Measurements from ENCODE around the gene LRRC56. TPM values are rescaled to one million over a fixed set of nuclear protein-coding genes. Genes with fewer than 3 reads are reported as not detected.

The LRRC56 gene
- total and polyA plus RNA-seq, 2 experiments from 2014 or later, result 0.40 to 1.6 TPM

GRCh38 chr11:501001-501682 lies 36.2 kb upstream of the LRRC56 start:
- Histone ChIP-seq H2AFZ (no peak overlapping the region), H3K9me2 (replicated peaks; ENCODE audit: insufficient read depth) (no peaks in the 10 kb centered on the region), H4K20me1 (ENCODE audit: insufficient read depth, poor library complexity, severe bottlenecking) (peaks cover 12% of the 10 kb centered on the region), H3K27ac (no peak overlapping the region), H3K9me3 (ENCODE audit: low read depth) (no peaks in the 10 kb centered on the region), H3K4me3 (no peak overlapping the region), H3K79me2 (peaks cover 46% of the 10 kb centered on the region), H3K4me2 (no peak overlapping the region), H3K27me3 (no peaks in the 10 kb centered on the region), H3K36me3 (replicated peaks; ENCODE audit: insufficient read depth, low read depth) (no peaks in the 10 kb centered on the region), H3K4me1 (ENCODE audit: insufficient read depth) (peaks cover 16% of the 10 kb centered on the region)
- 98% methylated on average over 24 of the region's 24 CpGs for WGBS (ENCODE audit: low lambda C conversion rate, missing lambda C conversion rate)
- no peak for DNase-seq (ENCODE audit: low spot score)
- TF ChIP-seq EZH2 (IDR thresholded peaks at IDR 0.05; ENCODE audit: borderline replicate concordance) (no peak), CTCF (IDR thresholded peaks at IDR 0.05; ENCODE audit: poor library complexity) (no peak), EZH2phosphoT487 (IDR thresholded peaks at IDR 0.05; ENCODE audit: low read depth, severe bottlenecking, unreplicated experiment) (no peak)

DNA sequence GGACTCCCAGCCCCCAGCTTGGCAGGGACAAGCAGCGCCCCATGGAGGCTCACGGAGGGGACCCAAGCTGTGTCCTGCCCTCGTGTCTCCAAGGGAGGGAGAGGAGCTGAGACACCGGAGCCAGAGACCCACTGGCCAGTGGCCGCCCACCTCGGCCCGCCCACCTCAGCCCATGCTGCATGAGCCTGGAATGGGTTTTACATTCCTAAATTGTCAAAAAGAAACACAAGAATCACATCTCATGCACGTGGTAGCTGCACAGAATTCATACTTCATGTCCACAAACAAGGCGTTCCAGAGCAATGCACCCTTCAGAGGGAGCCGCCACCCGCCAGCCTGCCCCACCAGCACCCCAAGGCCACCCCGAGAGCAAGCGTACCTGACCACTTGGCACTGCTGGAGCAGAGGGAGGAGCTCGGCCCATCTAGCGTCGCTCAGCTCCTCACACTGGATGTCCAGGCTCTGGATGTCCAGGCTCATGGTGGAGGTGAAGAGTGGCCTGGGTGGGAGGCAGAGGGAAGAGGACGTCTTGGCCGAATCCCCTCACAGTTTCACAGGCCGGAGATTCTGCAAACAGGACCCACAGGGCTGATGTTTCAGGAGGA lies 35.5 kb upstream of the LRRC56 start:
- no peak overlapping the region for H3K4me3 ChIP-seq
- no peaks in the 10 kb centered on the region for H3K9me2 ChIP-seq (replicated peaks; ENCODE audit: insufficient read depth)
- H3K4me2 ChIP-seq, result no peak overlapping the region
- H4K20me1 ChIP-seq (ENCODE audit: insufficient read depth, poor library complexity, severe bottlenecking), result peaks cover 12% of the 10 kb centered on the region
- H3K36me3 ChIP-seq (replicated peaks; ENCODE audit: insufficient read depth, low read depth), result no peaks in the 10 kb centered on the region
- DNase-seq (ENCODE audit: low spot score), result no peak
- H3K27ac ChIP-seq, result no peak overlapping the region
- H2AFZ ChIP-seq, result no peak overlapping the region
- no peak for TF ChIP-seq CTCF (IDR thresholded peaks at IDR 0.05; ENCODE audit: poor library complexity)
- no peak for TF ChIP-seq EZH2 (IDR thresholded peaks at IDR 0.05; ENCODE audit: borderline replicate concordance)
- TF ChIP-seq EZH2phosphoT487 (IDR thresholded peaks at IDR 0.05; ENCODE audit: low read depth, severe bottlenecking, unreplicated experiment), result no peak
- H3K27me3 ChIP-seq, result no peaks in the 10 kb centered on the region
- 93% methylated on average over 19 of the region's 19 CpGs for WGBS (ENCODE audit: low lambda C conversion rate, missing lambda C conversion rate)
- H3K4me1 ChIP-seq (ENCODE audit: insufficient read depth), result peaks cover 16% of the 10 kb centered on the region
- H3K9me3 ChIP-seq (ENCODE audit: low read depth), result no peaks in the 10 kb centered on the region
- peaks cover 46% of the 10 kb centered on the region for H3K79me2 ChIP-seq

DNA sequence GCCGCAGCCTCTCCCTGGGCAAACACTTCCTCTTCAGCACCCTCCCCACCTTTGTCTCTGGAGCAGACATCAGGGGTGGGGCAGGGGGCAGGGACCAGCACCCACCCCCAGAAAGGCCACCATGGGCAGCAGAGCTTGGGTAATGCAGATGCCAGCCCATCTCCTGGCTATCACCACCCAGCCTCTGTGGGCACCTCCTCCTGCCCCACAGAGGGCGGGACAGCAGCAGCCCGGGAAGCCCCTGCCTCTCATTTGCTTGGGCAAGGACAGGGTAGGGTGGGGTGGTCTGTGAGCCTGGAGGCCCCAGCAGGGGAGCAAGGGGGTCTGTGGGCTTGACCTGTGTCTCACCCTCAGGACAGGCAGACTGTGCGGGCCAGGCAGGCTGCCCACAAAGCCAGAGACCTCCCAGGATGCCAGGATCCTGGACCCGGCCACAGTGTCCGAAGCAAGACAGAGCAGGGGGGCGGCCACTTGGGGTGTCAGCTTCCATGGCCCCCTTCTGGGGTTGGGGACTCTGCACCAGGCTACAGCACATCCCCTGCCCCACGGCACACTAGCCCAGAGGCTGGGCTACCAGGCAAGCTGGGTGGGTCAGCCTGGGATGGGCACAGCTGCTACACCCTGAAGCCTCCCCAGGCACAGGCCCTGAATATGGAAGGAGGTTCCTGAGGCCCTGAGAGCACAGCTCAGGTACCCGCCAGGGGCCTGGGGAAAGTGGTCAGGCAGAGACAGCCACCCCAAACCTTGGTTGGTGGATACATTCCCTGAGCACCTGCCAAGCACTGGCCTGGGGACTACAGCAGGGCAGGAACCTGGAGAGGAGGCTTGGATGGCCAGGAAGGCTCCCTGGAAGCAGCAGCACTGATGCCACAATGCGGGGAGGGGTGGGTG lies 34.8 kb upstream of the LRRC56 start:
- Histone ChIP-seq H3K9me3 (ENCODE audit: low read depth) (no peaks in the 10 kb centered on the region), H3K27me3 (no peaks in the 10 kb centered on the region), H3K79me2 (peaks cover 47% of the 10 kb centered on the region), H3K9me2 (replicated peaks; ENCODE audit: insufficient read depth) (no peaks in the 10 kb centered on the region), H3K4me2 (no peak overlapping the region), H4K20me1 (ENCODE audit: insufficient read depth, poor library complexity, severe bottlenecking) (peaks cover 12% of the 10 kb centered on the region), H3K27ac (no peak overlapping the region), H3K4me1 (ENCODE audit: insufficient read depth) (peaks cover 16% of the 10 kb centered on the region), H2AFZ (no peak overlapping the region), H3K4me3 (no peak overlapping the region), H3K36me3 (replicated peaks; ENCODE audit: insufficient read depth, low read depth) (no peaks in the 10 kb centered on the region)
- DNase-seq (ENCODE audit: low spot score), result no peak
- TF ChIP-seq EZH2phosphoT487 (IDR thresholded peaks at IDR 0.05; ENCODE audit: low read depth, severe bottlenecking, unreplicated experiment) (no peak), CTCF (IDR thresholded peaks at IDR 0.05; ENCODE audit: poor library complexity) (no peak), EZH2 (IDR thresholded peaks at IDR 0.05; ENCODE audit: borderline replicate concordance) (no peak)
- WGBS (ENCODE audit: low lambda C conversion rate, missing lambda C conversion rate), result 92% methylated on average over 7 of the region's 10 CpGs

All from hepatocyte (in vitro differentiated cells).